Ishikawa (cell line): ENCODE measurements around the gene RAB11FIP4.

Experiments used
- CEBPB ChIP-seq: IDR thresholded peaks from 2 replicates; pipeline ENCODE4 v1.6.1; 2012
- CREB1 ChIP-seq: IDR thresholded peaks from 2 replicates; pipeline ENCODE4 v1.6.1; 2012; ENCODE audit warnings: low read depth
- EGR1 ChIP-seq: IDR thresholded peaks from 2 replicates; pipeline ENCODE4 v1.6.1; 2012
- EP300 ChIP-seq: IDR thresholded peaks from 2 replicates; pipeline ENCODE4 v1.6.1; 2012; ENCODE audit warnings: borderline replicate concordance
- FOXM1 ChIP-seq: IDR thresholded peaks from 2 replicates; pipeline ENCODE4 v1.6.1; 2012; ENCODE audit warnings: low read depth, borderline replicate concordance
- NFIC ChIP-seq: IDR thresholded peaks from 2 replicates; pipeline ENCODE4 v1.6.1; 2012
- RAD21 ChIP-seq: IDR thresholded peaks from 2 replicates; pipeline ENCODE4 v1.6.1; 2012; ENCODE audit warnings: low read depth
- TAF1 ChIP-seq: IDR thresholded peaks from 2 replicates; pipeline ENCODE4 v1.6.1; 2012; ENCODE audit warnings: low read depth, mild to moderate bottlenecking
- TCF12 ChIP-seq: IDR thresholded peaks from 2 replicates; pipeline ENCODE4 v1.6.1; 2012; ENCODE audit warnings: low read depth
- TEAD4 ChIP-seq: IDR thresholded peaks from 2 replicates; pipeline ENCODE4 v1.6.1; 2012
- YY1 ChIP-seq: IDR thresholded peaks from 2 replicates; pipeline ENCODE4 v1.6.1; 2012; ENCODE audit warnings: low read depth
- ZBTB7A ChIP-seq: IDR thresholded peaks from 2 replicates; pipeline ENCODE4 v1.6.1; 2012; ENCODE audit warnings: low read depth
- TF ChIP-seq, protein P1 (sequence below): IDR thresholded peaks from 2 replicates; pipeline ENCODE4 v1.6.1; 2012; ENCODE audit warnings: low read depth, mild to moderate bottlenecking
- TF ChIP-seq, protein P2 (sequence below): IDR thresholded peaks from 2 replicates; pipeline ENCODE4 v1.6.1; 2012
- TF ChIP-seq, protein P3 (sequence below): IDR thresholded peaks from 2 replicates; pipeline ENCODE4 v1.6.1; 2012

The RAB11FIP4 gene

DNA sequence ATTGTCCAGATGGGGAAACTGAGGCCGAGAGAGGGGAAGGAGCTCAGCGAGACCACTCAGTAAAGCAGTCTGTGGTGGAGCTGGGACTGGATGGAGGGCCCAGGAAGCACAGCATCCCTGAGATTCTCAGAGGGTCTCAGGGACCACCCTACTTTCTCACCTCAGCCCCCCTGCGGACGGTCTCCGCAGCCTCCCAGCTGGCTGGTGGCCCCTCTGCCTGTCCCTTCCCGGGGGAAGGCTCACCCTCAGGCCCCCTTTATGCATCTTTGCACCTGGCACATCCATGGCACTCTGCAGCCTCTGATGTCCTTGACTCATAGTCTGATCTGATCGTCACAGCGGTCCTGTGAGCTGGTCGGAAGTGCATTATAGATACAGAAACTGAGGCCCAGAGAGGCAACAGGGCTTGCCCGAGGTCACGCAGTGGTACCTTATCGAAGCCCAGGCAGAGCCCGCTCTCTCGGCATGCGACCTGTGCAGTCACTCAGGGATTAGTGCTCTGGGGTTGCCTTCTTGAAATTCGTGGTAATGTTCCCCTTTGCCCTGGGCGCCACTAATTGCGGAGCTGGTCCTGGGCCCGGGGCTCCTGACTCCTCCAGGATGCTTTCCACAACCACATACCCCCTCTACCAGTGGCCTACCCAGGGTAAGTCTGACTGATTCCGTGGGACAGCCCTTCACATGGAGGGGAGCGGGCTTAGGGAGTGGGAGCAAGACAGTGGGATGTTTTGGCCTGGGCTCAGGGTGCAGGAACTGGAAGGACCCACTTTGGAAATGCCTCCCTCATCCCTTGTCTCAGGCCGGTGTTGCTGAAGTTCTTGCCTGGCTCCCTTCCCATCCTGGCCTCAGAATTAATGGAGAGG is 24.4 kb downstream of the RAB11FIP4 start:
- TF ChIP-seq RAD21 (no peak), YY1 (no peak), NFIC (no peak), EGR1 (no peak), EP300 (no peak), ZBTB7A (no peak), TEAD4 (no peak), CREB1 (no peak), FOXM1 (no peak)
- TF ChIP-seq, protein P1, sequence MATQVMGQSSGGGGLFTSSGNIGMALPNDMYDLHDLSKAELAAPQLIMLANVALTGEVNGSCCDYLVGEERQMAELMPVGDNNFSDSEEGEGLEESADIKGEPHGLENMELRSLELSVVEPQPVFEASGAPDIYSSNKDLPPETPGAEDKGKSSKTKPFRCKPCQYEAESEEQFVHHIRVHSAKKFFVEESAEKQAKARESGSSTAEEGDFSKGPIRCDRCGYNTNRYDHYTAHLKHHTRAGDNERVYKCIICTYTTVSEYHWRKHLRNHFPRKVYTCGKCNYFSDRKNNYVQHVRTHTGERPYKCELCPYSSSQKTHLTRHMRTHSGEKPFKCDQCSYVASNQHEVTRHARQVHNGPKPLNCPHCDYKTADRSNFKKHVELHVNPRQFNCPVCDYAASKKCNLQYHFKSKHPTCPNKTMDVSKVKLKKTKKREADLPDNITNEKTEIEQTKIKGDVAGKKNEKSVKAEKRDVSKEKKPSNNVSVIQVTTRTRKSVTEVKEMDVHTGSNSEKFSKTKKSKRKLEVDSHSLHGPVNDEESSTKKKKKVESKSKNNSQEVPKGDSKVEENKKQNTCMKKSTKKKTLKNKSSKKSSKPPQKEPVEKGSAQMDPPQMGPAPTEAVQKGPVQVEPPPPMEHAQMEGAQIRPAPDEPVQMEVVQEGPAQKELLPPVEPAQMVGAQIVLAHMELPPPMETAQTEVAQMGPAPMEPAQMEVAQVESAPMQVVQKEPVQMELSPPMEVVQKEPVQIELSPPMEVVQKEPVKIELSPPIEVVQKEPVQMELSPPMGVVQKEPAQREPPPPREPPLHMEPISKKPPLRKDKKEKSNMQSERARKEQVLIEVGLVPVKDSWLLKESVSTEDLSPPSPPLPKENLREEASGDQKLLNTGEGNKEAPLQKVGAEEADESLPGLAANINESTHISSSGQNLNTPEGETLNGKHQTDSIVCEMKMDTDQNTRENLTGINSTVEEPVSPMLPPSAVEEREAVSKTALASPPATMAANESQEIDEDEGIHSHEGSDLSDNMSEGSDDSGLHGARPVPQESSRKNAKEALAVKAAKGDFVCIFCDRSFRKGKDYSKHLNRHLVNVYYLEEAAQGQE = no peak
- TF ChIP-seq, protein P2, sequence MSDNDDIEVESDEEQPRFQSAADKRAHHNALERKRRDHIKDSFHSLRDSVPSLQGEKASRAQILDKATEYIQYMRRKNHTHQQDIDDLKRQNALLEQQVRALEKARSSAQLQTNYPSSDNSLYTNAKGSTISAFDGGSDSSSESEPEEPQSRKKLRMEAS = no peak

DNA sequence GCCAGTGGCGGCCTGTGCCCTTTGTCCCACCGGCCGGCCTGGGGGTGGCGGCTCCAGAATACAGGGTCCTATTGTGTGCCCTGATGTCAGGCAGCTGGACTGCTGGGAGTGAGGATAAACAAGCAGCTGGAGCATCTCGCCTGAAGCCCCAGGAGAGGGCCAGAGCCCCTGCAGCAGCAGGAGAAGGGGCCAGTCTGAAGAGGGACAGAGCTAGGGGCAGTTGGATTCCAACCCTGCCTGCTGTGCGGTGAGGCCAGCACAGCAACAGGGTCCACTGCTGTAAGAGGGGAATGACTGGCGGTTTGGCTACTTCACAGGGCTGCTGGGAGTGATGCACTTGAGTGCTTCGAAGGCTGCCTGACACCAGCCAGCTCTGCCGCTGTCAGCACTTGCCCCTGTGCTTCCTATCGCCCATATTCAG is 25.0 kb downstream of the RAB11FIP4 start:
- TF ChIP-seq RAD21 (no peak), FOXM1 (no peak), YY1 (no peak), EP300 (no peak), TEAD4 (no peak), CEBPB (no peak), NFIC (no peak), ZBTB7A (no peak)
- TF ChIP-seq, protein P3, sequence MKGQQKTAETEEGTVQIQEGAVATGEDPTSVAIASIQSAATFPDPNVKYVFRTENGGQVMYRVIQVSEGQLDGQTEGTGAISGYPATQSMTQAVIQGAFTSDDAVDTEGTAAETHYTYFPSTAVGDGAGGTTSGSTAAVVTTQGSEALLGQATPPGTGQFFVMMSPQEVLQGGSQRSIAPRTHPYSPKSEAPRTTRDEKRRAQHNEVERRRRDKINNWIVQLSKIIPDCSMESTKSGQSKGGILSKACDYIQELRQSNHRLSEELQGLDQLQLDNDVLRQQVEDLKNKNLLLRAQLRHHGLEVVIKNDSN = no peak
- TF ChIP-seq, protein P2 = no peak

DNA sequence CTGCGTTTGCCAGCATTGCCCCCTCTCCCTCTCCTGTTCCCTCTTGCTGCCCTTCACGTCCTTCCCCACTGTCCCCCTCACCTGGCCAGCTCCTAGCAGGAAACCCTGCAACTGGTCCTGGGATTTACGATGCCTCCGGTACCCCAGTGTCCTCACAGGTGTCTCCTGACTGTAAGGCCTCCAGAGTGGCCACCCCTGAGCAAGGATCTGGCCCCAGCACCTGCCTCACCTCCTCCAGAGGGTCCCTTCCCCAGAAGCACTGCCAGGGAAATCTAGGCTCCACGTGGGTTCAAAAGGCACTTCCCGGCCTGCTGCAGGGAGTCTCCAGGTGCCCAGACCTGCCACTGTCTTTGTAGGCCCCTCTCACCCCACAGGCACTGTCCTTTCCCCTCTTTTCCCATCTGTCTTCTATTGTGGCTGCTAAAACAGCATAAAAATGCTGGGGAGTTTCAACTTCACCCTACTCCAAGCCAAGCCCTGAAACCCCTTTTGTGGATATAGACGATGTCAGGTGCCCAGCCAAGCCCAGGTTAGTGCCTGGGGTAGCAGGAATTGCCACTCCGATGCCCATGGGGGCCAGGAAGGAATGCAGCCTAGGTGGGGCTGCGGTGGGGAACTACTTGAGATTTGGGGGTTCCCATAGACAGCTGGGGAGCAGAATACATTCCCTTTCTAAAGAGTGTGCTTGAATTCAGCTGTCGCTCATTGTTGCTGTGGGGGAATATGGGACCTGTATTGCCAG is 25.7 kb downstream of the RAB11FIP4 start:
- TF ChIP-seq CREB1 (no peak), RAD21 (no peak), CEBPB (no peak), TEAD4 (no peak), EP300 (no peak), ZBTB7A (no peak), NFIC (no peak), TAF1 (no peak)
- TF ChIP-seq, protein P1 = no peak
- TF ChIP-seq, protein P2 = no peak
- TF ChIP-seq, protein P3 = no peak

DNA sequence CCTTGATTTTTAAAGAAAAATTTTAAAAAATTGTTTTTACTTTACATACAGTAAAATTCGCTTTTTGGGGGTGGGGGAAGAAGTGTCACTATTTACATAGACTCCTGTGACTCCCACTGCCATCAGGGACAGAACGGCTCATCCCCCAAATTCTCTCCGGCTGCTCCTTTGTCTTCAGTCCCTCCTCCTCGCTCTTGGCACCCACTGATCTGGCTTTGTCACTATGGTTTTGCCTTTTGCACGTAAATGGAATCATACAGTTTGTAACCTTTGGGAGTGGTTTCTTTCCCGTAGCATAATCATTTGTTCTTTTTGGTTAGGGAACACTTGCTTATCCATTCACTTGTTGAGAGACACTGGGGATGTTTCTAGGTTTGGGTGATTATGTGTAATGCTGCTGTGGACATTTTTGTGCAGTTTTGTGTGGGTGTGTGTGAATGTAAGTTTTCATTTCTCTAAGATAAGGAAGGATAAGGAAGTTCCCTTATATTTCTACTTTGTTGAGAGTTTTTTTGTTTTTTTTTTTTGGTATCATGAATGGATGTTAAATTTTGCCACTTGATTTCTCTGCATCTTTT is 27.4 kb downstream of the RAB11FIP4 start:
- TF ChIP-seq CEBPB (no peak), TCF12 (no peak), CREB1 (no peak), ZBTB7A (no peak), FOXM1 (no peak), EP300 (no peak), EGR1 (no peak)
- TF ChIP-seq, protein P2 = no peak
- TF ChIP-seq, protein P3 = no peak

DNA sequence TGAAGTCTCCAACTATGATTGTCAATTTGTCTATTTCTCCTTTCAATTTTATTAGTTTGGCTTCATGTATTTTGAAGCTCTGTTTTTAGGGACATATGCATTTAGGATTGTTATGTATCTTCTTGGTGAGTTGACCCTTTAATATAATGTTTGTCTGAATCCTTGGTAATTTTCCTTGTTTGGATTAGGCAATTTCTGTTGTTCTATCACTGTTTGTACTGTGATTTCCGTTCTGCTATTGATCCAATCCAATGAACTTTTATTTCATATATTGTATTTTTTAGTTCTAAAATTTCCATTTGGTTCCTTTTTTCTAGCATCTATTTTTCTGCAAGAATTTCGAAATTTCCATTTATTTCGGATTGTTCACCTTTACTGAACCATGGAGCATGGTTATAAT is 31.0 kb downstream of the RAB11FIP4 start:
- TF ChIP-seq NFIC = no peak
- TF ChIP-seq ZBTB7A = no peak
- TF ChIP-seq EGR1 = no peak
- TF ChIP-seq TCF12 = no peak
- TF ChIP-seq FOXM1 = no peak
